Measurements from ENCODE around the gene RAI1.
A peak's percentile ranks its signal among the peaks of the same experiment; 100 is the strongest.

RAI1 gene

DNA sequence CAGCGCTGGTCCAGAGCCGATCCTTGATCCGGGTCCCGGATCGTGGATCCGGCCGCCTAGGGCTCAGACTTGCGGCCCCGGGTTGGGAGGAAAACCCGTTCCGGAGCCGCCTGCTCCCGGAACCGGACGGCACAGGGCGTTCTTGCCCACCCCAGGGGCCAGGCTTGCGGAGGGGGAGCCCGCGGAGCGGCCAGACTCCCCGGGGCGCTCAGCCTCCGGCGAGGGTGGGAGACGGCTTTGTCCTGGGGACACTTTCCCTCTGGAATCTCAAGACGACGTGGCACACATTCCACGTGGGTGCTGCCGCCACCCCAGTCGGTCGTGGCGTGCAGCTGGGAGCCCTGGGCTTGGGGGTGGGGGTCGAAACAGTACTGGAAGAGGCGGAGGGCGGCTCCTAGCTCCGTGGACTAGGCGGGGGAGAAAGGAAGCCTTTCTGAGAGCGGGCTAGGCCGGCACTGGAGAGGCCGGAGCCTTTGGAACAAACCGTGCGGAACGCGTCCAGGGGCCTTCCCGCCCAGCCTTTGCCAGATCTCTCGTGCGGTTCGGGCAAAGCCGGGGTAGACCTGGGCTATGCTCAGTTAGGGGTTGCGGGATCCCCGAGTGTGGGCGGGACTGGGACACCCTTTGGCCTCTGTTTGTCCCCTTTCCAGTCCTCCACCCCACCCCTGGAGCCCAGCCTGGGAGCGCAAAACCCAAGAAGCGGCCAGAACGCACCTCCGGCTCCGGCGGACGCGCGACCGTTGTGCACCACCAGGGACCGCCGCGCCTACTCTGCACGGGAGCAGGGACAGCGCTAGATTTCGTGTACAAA is 129.0 kb downstream of the RAI1 start:
- Histone ChIP-seq H3K36me3 (ENCODE audit: control insufficient read depth in 2 of 2, insufficient read depth in 2 of 2, low read length in 2 of 2) (peaks cover 16 to 21% of the 10 kb centered on the region in 2 donors), H3K9ac (ENCODE audit: low read length in 2 of 2) (peak overlapping the region; percentile 23 to 29), H3K27me3 (ENCODE audit: control insufficient read depth in 1 of 2, insufficient read depth in 2 of 2, low read length in 2 of 2) (no peaks in the 10 kb centered on the region), H3K9me3 (ENCODE audit: control insufficient read depth in 2 of 2, low read length in 2 of 2) (no peaks in the 10 kb centered on the region), H3K4me1 (ENCODE audit: control insufficient read depth, insufficient read depth, low read length) (peaks cover 56% of the 10 kb centered on the region), H3K4me3 (ENCODE audit: low read length in 2 of 2) (peak overlapping the region in 1 of 2 donors; percentile 67), H3K27ac (ENCODE audit: low read length) (peak overlapping the region; percentile 60)

DNA sequence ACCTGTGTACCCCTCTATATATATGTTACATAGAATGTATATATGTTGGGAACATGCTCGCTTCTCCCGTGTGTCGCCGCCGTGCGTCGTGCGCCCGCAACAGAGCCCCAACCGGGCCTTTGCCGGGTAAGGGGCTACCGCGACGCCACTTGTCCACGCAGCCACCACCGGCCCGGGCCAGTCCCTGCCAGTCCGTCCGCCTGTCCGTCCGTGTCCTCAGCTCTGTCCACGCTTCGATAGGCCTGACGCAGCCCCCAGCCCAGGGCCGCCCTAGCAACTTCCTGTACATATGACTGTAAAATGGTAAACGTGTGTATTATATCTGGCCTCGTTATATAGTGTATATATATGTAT is 129.6 kb downstream of the RAI1 start:
- H3K27ac ChIP-seq (ENCODE audit: low read length) = peak overlapping the region; percentile 60
- no peak overlapping the region for H3K9ac ChIP-seq (ENCODE audit: low read length in 2 of 2)
- H3K4me3 ChIP-seq (ENCODE audit: low read length in 2 of 2) = peak overlapping the region in 1 of 2 donors; percentile 67
- H3K9me3 ChIP-seq (ENCODE audit: control insufficient read depth in 2 of 2, low read length in 2 of 2) = no peaks in the 10 kb centered on the region
- H3K27me3 ChIP-seq (ENCODE audit: control insufficient read depth in 1 of 2, insufficient read depth in 2 of 2, low read length in 2 of 2) = no peaks in the 10 kb centered on the region
- peaks cover 16 to 19% of the 10 kb centered on the region in 2 donors for H3K36me3 ChIP-seq (ENCODE audit: control insufficient read depth in 2 of 2, insufficient read depth in 2 of 2, low read length in 2 of 2)
- H3K4me1 ChIP-seq (ENCODE audit: control insufficient read depth, insufficient read depth, low read length) = peaks cover 62% of the 10 kb centered on the region

DNA sequence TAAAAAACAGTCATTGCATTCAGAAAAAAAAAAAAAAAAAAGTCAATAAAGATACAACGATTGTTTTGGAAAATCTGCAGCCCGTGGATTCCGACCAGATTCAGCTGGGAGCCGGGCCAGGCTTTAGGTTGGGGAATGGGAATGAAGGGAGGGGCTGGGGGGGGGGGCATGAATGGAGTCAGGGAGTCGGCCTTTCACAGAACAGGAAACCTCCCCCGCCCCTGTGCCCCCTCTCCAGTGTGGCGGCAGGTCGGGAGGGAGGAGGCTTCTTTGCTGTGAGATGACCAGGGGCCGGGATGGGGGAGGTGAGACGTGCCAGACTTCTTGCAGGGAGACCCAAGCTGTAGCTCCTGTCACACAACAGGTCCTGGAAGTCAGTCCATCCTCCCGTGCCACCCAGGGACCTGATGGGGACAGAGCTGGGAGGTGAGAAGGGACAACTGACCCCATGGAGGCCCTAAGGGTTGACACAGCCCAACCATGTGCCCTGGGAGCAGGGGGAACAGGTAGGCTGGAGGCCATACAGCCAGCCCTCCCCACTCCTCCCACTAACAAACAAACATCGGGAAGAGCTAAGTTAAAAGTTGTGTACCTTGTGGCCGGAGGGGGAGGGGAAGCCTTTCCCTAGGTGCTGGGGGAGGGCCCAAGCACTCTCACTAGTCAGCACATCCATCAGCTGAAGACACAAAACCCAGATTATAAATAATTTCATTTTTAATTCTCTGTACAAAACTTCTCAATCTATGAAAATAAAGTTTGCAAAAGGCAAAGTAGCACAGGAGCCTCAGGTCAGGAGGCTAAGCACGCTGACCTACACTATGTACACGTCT is 130.3 kb downstream of the RAI1 start:
- Histone ChIP-seq H3K4me1 (ENCODE audit: control insufficient read depth, insufficient read depth, low read length) (peaks cover 58% of the 10 kb centered on the region), H3K36me3 (ENCODE audit: control insufficient read depth in 2 of 2, insufficient read depth in 2 of 2, low read length in 2 of 2) (peaks cover 14 to 16% of the 10 kb centered on the region in 2 donors), H3K9me3 (ENCODE audit: control insufficient read depth in 2 of 2, low read length in 2 of 2) (no peaks in the 10 kb centered on the region), H3K9ac (ENCODE audit: low read length in 2 of 2) (no peak overlapping the region), H3K27ac (ENCODE audit: low read length) (no peak overlapping the region), H3K4me3 (ENCODE audit: low read length in 2 of 2) (no peak overlapping the region), H3K27me3 (ENCODE audit: control insufficient read depth in 1 of 2, insufficient read depth in 2 of 2, low read length in 2 of 2) (no peaks in the 10 kb centered on the region)

DNA sequence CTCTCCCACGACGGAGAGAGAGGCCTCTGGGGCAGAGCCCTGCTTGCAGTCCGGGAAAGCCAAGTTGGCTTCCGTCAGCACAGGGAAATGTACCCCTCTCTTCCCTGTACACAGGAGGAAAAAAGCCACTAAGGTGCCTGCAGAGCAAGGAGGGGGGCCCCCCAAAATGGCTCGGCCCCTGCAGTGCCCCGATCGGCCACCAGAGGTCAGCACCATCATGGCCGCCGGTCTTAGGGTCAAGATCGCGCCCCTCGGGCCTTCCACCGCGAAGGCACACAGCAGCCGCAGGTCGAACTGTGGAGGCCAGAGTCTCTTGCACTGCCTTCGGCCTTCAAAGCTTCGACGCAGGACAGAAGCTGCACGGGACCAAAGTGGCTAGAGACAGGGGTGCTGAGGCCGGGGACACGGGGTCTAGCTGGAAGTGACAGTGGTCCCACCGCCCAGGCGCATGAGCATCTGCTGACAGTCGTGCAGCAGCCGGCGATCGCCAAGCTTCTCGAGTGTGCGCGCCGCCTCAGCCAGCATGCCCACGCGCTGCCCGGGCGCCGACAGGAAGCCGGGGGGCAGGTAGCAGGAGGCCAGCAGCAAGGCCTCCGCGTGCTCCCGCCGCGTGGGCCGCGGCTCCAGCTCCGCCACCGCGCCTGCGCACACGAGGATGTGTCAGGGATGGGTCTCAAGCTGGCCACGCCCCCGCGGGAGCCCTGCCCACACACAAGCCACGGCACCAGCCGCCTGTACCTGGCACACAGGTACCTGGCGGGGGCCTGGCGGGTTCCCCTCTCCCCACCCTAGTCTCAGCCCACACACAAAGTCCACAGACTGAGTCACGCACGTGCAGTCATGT is 131.2 kb downstream of the RAI1 start:
- Histone ChIP-seq H3K4me1 (ENCODE audit: control insufficient read depth, insufficient read depth, low read length) (peaks cover 56% of the 10 kb centered on the region), H3K27ac (ENCODE audit: low read length) (no peak overlapping the region), H3K9ac (ENCODE audit: low read length in 2 of 2) (no peak overlapping the region), H3K36me3 (ENCODE audit: control insufficient read depth in 2 of 2, insufficient read depth in 2 of 2, low read length in 2 of 2) (peaks cover 14 to 16% of the 10 kb centered on the region in 2 donors), H3K4me3 (ENCODE audit: low read length in 2 of 2) (no peak overlapping the region), H3K27me3 (ENCODE audit: control insufficient read depth in 1 of 2, insufficient read depth in 2 of 2, low read length in 2 of 2) (no peaks in the 10 kb centered on the region), H3K9me3 (ENCODE audit: control insufficient read depth in 2 of 2, low read length in 2 of 2) (no peaks in the 10 kb centered on the region)

DNA sequence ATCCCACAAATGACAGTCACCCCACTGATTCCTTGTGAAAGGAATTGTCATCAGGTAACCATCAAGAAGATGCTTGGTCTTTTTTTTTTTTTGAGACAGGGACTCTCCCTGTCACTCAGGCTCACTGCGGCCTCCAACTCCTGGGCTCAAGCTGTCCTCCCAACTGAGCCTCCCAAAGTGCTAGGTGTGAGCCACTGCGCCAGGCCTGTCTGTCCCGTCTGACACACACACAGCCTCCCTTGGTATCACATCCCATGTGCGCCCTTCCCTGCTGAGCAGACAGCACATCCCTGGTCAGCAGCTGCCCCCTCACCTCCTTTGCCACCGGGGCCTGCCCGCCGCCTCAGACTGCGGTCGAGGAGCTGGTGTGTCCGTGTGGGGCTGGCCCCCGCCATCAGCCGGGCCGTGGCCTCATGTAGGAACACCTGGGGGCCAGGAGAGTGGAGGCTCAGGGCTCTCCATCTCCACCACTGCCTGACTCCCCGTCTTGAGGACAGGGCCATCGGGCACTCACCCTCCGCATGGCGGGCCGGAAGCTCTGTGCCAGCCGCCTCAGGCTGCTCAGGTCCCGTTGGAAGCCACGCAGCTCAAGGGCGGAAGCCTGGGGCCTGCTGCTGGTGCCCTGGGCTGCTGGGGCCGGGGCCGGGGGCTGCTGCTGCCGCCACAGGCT is 131.9 kb downstream of the RAI1 start:
- Histone ChIP-seq H3K4me1 (ENCODE audit: control insufficient read depth, insufficient read depth, low read length) (peaks cover 56% of the 10 kb centered on the region), H3K9me3 (ENCODE audit: control insufficient read depth in 2 of 2, low read length in 2 of 2) (no peaks in the 10 kb centered on the region), H3K27me3 (ENCODE audit: control insufficient read depth in 1 of 2, insufficient read depth in 2 of 2, low read length in 2 of 2) (no peaks in the 10 kb centered on the region), H3K36me3 (ENCODE audit: control insufficient read depth in 2 of 2, insufficient read depth in 2 of 2, low read length in 2 of 2) (peaks cover 11 to 17% of the 10 kb centered on the region in 2 donors), H3K27ac (ENCODE audit: low read length) (no peak overlapping the region), H3K9ac (ENCODE audit: low read length in 2 of 2) (no peak overlapping the region), H3K4me3 (ENCODE audit: low read length in 2 of 2) (no peak overlapping the region)

DNA sequence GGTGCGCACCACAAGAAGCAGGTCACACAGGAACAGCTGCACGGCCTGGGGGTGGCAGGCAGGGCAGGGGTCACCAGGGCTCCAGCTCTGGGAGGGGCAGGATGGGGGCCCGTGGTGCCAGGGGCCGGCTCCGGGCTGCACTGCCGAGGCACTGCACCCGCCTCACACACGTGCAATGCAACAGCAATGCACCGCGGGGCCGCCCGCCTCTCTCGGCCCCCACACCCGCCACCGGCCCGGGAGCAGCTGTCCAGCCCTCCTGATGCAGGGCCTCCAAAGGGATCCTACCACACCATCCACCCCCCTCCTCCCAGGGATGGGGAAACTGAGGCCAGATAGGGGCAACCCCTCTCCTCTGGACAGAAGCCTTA is 132.5 kb downstream of the RAI1 start:
- Histone ChIP-seq H3K36me3 (ENCODE audit: control insufficient read depth in 2 of 2, insufficient read depth in 2 of 2, low read length in 2 of 2) (peaks cover 15 to 22% of the 10 kb centered on the region in 2 donors), H3K9ac (ENCODE audit: low read length in 2 of 2) (no peak overlapping the region)

DNA sequence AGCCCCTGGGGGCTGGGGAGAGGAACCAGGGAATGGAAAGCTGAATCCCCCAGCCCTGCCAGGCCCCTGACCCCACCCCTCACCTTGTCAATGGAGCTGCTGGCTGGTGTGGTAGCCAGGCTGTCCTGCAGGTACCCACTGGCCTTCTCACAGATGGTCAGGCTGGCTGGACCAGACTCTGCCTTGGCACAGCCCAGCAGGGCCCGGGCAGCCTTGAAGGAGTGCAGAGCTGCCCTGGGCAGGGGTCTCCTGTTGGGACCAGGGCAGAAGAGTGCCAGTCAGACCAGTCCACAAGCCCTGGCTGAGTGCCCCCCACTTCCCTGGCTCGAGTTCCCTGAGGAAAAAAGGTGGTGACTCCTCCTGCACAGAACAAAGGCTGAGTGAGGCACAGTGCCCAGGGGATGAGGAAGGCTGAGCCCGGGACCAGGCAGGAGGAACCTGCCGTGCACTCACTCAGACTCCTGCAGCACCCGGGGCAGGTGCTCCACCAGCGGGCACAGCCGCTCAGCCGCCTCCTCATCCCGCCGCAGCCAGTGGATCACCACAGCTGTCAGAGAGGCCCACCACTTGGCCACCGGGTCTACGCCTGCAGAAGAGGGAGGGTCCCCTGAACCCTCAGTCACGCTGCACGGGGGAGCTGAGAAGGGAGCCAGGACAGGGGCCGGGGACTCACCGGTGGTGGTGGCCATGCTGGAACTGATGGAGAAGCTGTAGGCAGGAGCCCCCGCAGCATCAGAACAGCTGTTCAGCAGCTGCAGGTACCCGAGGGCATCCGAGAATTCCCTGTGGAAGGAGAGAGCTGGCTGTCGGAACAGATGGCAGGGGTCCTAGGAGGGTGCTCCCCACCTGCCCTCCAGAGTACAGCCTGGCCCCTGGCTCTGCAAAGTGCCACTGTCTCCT is 133.2 kb downstream of the RAI1 start:
- H3K4me1 ChIP-seq (ENCODE audit: control insufficient read depth, insufficient read depth, low read length) = peaks cover 58% of the 10 kb centered on the region
- peak overlapping the region; percentile 18 for H3K27ac ChIP-seq (ENCODE audit: low read length)
- no peak overlapping the region for H3K4me3 ChIP-seq (ENCODE audit: low read length in 2 of 2)
- no peaks in the 10 kb centered on the region for H3K27me3 ChIP-seq (ENCODE audit: control insufficient read depth in 1 of 2, insufficient read depth in 2 of 2, low read length in 2 of 2)
- peaks cover 19 to 27% of the 10 kb centered on the region in 2 donors for H3K36me3 ChIP-seq (ENCODE audit: control insufficient read depth in 2 of 2, insufficient read depth in 2 of 2, low read length in 2 of 2)
- H3K9ac ChIP-seq (ENCODE audit: low read length in 2 of 2) = no peak overlapping the region
- H3K9me3 ChIP-seq (ENCODE audit: control insufficient read depth in 2 of 2, low read length in 2 of 2) = no peaks in the 10 kb centered on the region

More for the DNA sequence above, 132.5 kb downstream of the RAI1 start:
- peaks cover 55% of the 10 kb centered on the region for H3K4me1 ChIP-seq (ENCODE audit: control insufficient read depth, insufficient read depth, low read length)
- H3K9me3 ChIP-seq (ENCODE audit: control insufficient read depth in 2 of 2, low read length in 2 of 2) = no peaks in the 10 kb centered on the region
- no peak overlapping the region for H3K4me3 ChIP-seq (ENCODE audit: low read length in 2 of 2)
- no peaks in the 10 kb centered on the region for H3K27me3 ChIP-seq (ENCODE audit: control insufficient read depth in 1 of 2, insufficient read depth in 2 of 2, low read length in 2 of 2)
- peak overlapping the region; percentile 18 for H3K27ac ChIP-seq (ENCODE audit: low read length)

DNA sequence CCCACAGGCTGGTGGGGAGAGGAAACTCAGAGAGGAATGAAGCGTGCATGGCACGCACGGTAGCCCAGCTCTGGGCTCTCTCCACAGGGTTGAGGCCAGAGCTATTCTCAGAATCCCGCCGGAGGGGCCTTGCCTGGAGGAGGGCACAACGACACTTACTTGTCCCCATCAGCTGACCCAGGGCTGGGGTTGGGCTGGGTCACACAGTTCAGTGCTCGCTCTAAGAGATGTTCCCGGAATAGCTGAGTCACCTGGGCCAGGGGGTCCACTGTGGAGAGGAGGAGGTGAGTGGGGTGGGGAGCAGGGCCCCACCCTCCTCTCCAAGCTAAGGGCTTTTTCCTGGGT is 133.8 kb downstream of the RAI1 start:
- no peaks in the 10 kb centered on the region for H3K27me3 ChIP-seq (ENCODE audit: control insufficient read depth in 1 of 2, insufficient read depth in 2 of 2, low read length in 2 of 2)
- no peak overlapping the region for H3K4me3 ChIP-seq (ENCODE audit: low read length in 2 of 2)
- no peaks in the 10 kb centered on the region for H3K9me3 ChIP-seq (ENCODE audit: control insufficient read depth in 2 of 2, low read length in 2 of 2)
- peaks cover 22 to 27% of the 10 kb centered on the region in 2 donors for H3K36me3 ChIP-seq (ENCODE audit: control insufficient read depth in 2 of 2, insufficient read depth in 2 of 2, low read length in 2 of 2)
- H3K4me1 ChIP-seq (ENCODE audit: control insufficient read depth, insufficient read depth, low read length) = peaks cover 59% of the 10 kb centered on the region
- H3K27ac ChIP-seq (ENCODE audit: low read length) = peak overlapping the region; percentile 18
- H3K9ac ChIP-seq (ENCODE audit: low read length in 2 of 2) = no peak overlapping the region

DNA sequence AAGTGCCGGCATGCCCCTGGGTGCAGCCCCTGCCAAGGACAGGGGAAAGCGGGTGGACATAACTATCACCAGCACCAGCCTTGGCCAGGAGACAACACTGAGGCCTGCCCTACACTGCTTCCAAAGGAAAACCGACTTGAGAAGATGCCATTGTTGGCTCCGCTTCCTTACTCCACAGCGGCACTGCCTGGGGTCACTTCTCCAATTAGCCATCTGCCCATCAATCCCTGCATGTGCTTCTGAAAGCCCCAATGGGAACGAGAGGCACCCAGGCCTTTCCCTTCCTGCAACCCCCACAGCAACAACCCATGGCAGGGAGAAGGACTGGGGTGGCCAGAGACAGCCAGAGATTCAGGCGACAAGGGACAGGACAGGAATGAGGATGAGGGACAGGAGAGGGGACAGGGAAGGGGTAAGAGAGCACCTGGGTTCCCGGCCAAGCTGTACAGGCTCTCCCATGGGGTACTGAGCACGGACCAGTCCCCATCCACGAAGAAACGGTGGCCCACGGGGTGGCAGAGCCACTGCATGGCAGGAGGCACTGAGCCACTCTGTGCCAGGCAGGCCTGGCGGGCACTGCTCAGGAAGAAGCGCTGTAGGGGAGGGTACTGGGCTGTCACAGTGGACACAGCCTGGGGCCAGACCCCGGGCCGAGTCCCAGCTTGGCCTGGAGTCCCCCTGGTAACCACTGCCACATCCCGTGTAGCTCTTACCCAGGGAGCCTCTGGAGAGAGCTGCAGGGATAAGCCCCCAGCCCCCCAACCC is 134.4 kb downstream of the RAI1 start:
- H3K27me3 ChIP-seq (ENCODE audit: control insufficient read depth in 1 of 2, insufficient read depth in 2 of 2, low read length in 2 of 2) = no peaks in the 10 kb centered on the region
- peaks cover 22 to 27% of the 10 kb centered on the region in 2 donors for H3K36me3 ChIP-seq (ENCODE audit: control insufficient read depth in 2 of 2, insufficient read depth in 2 of 2, low read length in 2 of 2)
- no peaks in the 10 kb centered on the region for H3K9me3 ChIP-seq (ENCODE audit: control insufficient read depth in 2 of 2, low read length in 2 of 2)
- no peak overlapping the region for H3K4me3 ChIP-seq (ENCODE audit: low read length in 2 of 2)
- H3K9ac ChIP-seq (ENCODE audit: low read length in 2 of 2) = no peak overlapping the region
- H3K27ac ChIP-seq (ENCODE audit: low read length) = peak overlapping the region; percentile 18
- peaks cover 59% of the 10 kb centered on the region for H3K4me1 ChIP-seq (ENCODE audit: control insufficient read depth, insufficient read depth, low read length)
